AG08396 (cell line): ENCODE results near the gene LRRC40.
"Not testable (repeated sequence)": the region's sequence is repeated elsewhere in the genome, so short reads cannot be mapped to it uniquely, and the experiment has no call there.

Experiments
- DNase-seq: peaks from one replicate; pipeline ENCODE4 v3.0.0; 2012; ENCODE audit warnings: low spot score, mixed read lengths

The LRRC40 gene

DNA sequence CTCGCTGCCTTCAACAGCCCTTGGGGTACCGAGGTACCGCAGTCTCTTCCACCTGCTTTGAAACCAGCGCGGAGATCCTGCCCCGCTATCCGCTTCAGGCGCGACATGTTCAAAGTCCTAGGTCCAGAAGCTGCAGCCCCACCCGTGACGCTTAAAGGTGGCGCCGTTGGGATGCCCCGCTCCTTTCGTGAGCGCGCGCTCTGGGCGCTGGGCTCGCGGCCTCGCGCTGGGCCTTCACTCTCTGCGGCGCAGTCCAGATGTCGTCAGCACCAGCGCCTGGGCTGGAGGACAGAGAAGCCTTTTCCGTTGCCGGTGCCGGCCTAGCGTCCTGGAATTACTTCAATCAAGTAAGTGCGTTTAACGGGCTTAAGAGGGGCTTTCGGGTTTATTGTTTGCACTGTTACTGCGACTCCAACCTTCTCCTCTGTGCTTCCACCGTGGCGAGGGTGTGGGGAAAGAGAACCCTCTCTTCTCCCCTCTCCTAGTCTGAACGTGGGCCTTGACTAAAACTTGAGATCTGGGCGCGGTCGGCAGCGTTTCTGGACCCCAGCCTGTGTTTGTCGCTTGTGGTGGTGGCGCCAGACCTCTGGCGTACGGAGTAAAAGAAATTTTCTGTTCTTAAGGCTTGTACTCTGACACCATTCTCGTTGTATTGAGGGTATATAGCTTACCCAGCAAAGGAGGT is at the start of gene LRRC40:
LRRC40 (minus strand) TSS at position 146 of the 685 bp plus-strand sequence; CDS start at position 107, 39 bp downstream.
- DNase-seq, result peak; percentile 95

GRCh38 chr1:70248729-70249128 is 43.4 kb upstream of the LRRC40 start:
- no peak for DNase-seq

GRCh38 chr1:70247768-70248167 is 42.4 kb upstream of the LRRC40 start:
- no peak for DNase-seq

DNA sequence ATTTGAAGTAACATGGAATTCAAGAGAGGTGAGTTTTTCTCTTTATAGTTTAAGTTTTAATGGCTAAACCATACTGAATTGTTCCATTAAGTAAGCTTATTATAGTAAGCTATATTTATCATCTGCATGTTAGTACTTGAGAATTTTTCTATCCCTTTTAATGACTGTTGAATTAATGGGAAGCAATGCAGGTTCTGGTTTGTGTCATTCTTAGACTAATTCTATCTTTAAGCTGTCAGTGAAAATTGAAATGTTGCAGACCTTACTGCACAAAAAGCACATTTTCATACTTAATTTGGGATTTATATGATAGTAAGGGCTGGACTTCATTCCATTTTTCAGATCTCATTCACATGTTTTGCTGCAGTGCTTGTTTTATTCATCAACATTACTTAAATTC is 41.7 kb upstream of the LRRC40 start:
- no peak for DNase-seq

- DNase-seq, result no peak
Measured at GRCh38 chr1:70239940-70240339, 34.6 kb upstream of the LRRC40 start.

DNA sequence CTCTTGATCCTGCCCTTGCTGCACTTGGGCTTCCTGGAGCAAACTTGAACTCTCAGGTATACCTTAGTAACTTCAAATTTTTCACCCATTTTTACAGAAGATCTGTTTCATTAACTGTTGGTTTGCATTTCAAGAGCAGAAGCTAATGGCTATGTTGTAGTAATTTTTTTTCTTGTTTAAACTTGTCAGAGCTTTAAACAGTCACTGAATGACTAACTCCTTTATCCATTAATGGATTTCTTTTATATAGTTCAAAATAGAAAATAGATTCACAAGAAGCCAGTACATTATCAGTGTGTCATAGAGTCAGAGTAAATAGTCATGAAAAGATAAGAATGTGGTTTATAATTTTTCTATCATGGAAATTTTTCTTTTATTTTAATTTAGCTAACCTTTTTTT is 29.4 kb upstream of the LRRC40 start:
- no peak for DNase-seq

- DNase-seq, result no peak
Measured at GRCh38 chr1:70231475-70231874, 26.1 kb upstream of the LRRC40 start.

DNA sequence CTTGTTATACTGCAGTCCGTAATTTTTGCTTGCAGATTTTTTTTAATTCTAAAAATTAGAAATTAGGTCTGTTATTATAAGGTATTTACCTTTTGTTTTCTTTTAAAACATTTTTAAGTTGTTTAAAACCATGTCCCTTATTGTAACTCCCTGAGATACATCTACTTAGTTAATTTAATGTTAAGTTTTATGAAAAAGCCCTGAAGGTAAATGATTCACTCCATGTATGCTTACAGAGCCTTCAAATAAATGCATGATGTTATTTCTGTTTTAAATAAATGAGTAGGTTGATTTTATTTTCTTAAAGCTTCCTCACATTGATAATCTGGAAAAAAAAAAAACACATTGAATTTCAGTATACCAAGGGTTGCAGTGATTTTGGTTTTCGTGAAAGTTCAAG is 23.3 kb upstream of the LRRC40 start:
- DNase-seq, result no peak

DNA sequence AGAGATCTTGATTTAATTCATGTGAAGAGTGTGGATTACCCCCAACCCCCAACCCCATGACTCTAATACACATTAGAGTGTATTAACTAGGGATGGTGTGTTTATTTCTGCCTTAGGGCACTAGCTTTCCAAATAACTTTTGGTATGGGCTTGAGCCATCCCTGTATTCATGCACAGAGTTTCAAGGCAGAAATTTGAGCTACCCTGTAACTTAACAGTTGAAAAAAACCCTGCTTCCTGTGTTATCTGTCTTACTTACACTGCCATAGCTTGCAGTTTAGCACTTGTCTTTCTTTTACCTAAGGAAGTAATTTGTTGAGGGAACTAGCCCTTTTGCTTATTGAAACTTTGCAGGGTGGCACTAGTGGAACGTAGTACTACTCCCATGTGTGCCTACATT is 22.1 kb upstream of the LRRC40 start:
- DNase-seq, result no peak

- no peak for DNase-seq
Measured at GRCh38 chr1:70224954-70225353, 19.6 kb upstream of the LRRC40 start.

- DNase-seq, result no peak
Measured at GRCh38 chr1:70222716-70223235, 17.4 kb upstream of the LRRC40 start.

- peak; percentile 95 for DNase-seq
Measured at GRCh38 chr1:70221238-70222121, 16.1 kb upstream of the LRRC40 start, which contains the start of gene SRSF11. Gene SRSF11, plus strand, starts transcription at chr1:70221380. Its CDS starts 257 bp downstream, at chr1:70221637.

DNA sequence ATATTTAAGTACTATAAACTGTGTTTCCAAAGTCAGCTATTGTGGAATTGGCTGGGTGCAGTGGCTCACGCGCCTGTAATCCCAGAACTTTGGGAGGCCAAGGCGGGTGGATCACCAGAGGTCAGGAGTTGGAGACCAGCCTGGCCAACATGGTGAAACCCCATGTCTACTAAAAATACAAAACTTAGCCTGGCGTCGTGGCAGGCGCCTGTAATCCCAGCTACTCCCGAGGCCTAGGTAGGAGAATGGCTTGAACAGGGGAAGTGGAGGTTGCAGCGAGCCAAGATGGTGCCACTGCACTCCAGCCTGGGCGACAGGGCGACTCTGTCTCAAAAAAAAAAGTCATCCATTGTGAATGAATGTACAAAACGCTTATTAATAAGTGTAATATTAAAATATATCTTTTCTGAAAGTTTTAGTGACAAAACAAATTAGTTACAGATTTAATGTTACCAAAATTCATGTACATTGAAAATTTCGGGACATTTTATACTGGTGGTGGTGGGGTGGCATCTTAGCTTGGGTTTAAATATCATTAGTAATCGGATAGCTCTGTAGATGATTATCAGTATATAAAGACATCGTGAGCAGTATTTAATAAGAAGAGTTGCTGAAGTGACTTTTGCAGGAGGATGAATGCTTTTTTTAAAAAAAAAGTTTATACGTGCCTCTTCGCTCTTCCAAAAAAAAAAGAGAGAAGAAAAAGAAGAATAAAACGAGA is 15.3 kb upstream of the LRRC40 start:
- no peak for DNase-seq

GRCh38 chr1:70220015-70220414 is 14.6 kb upstream of the LRRC40 start:
- no peak for DNase-seq

GRCh38 chr1:70211541-70211940 is 6.2 kb upstream of the LRRC40 start:
- DNase-seq, result no peak

- DNase-seq, result no peak
Measured at GRCh38 chr1:70210820-70211219, 5.4 kb upstream of the LRRC40 start.

DNA sequence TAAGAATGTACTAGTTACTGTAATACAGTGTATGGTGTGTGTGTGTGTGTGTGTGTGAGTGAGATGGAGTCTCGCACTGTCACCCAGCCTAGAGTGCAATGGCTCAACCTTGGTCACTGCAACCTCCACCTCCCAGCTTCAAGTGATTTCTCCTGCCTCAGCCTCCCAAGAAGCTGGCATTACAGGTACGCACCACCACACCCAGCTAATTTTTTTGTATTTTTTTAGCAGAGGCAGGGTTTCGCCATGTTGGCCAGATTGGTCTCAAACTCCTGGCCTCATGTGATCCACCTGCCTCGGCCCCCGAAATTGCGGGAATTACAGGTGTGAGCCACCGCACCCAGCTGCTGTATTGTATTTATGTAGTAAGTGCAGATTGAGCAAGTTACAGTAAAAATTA is 2.9 kb upstream of the LRRC40 start:
- DNase-seq, result no peak

- no peak for DNase-seq
Measured at GRCh38 chr1:70207492-70207891, 2.1 kb upstream of the LRRC40 start.

DNA sequence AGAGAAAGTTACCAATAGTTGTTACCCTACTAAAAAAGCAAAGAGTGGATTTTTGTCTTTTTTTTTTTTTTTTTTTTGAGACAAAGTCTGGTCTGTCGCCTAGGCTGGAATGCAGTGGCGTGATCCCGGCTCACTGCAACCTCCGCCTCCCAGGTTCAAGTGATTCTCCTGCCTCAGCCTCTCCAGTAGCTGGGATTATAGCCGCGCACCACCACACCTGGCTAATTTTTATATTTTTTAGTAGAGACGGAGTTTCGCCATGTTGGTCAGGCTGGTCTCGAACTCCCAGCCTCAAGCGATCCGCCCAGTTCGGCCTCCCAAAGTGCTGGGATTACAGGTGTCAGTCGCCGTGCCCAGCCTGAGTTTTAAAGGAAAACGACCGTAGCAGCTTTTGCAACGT is 1.5 kb upstream of the LRRC40 start:
- DNase-seq, result not testable (repeated sequence)

- DNase-seq, result no peak
Measured at GRCh38 chr1:70205071-70205433, 327 bp downstream of the LRRC40 start.

DNA sequence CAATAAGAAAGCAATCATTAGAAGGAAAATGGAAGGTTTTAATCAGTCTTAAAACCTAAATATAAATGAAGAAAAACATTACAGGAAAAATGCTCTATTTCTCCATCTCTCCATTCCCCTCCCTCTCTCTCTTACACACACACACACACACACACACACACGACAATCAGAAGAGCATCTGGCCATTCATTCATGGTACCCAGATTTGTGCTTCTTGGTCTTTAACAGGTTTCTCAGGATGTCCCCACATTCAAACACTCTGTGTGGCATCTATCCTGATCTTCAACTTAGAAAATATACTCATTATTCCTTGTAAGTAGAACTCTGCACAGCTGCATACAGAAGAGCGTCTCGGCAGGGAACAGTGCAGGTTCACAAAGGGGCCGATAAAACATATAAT is 779 bp downstream of the LRRC40 start:
- DNase-seq, result no peak

GRCh38 chr1:70204139-70204538 is 1.2 kb downstream of the LRRC40 start:
- no peak for DNase-seq
